Adipose tissue (tissue), 3 donors: Measurements from ENCODE around the gene RHAG. TPM values are rescaled to one million over a fixed set of nuclear protein-coding genes. Genes with fewer than 3 reads are reported as not detected.
"Not testable (repeated sequence)": the region's sequence is repeated elsewhere in the genome, so short reads cannot be mapped to it uniquely, and the experiment has no call there.

Experiments used
- H3K27ac ChIP-seq: one replicate; pipeline ENCODE4 v1.5.1; 2013; ENCODE audit warnings: low read depth, low read length
- WGBS, 3 donors: extraction: QIAGEN DNeasy Blood & Tissue Kit; methylation state at CpG; one replicate each; pipeline ENCODE4 v1.1.7; 2013; 5-methylcytosine and 5-hydroxymethylcytosine counted together
- polyA plus RNA-seq, 3 donors: library from polyadenylated mRNA; stranded (reverse); fragments of 200-250 nt; gene quantifications; one replicate each; pipeline ENCODE4 v1.2.3, GENCODE V29; 2013
- donor health status: healthy with polysubstance abuse.
- donor health status: Bipolar disorder and iron deficiency.
- donor health status: healthy.

The RHAG gene
- under 1 TPM; 0.03 to 0.22 (median 0.04) TPM for polyA plus RNA-seq

DNA sequence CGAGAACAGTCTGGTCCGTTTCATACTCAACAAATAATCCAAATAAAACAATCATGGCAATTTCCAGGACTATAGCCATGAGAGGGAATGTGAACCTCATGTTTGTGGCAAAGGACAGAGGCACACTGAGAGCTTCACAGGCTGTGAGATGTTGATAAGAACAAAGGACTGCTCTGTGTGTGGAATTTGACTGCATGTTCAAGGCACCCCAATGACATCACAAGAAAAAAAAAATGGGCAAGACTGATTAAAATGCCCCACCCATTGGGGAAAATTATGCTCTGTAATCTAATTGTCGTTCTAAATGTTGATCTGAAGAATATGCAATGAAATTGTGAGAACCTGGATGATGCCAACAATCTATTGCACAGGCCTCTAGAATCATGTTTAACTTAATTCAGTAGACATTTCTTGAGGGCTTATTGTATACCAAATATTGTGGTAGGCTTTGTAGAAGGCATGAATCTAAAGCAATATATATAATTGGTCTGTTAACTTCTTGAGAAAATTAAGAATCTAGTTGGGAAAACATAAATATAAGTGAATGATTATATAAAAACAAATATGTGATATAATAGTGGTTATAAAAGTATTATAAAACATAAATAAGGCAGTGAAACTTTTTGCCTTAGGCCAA lies at the start of gene RHAG:
Gene RHAG, minus strand, starts transcription at position 127 of the 637 bp plus-strand sequence. Its CDS starts 27 bp downstream, at position 100.
- H3K27ac ChIP-seq = no peak within 1 kb of the TSS

DNA sequence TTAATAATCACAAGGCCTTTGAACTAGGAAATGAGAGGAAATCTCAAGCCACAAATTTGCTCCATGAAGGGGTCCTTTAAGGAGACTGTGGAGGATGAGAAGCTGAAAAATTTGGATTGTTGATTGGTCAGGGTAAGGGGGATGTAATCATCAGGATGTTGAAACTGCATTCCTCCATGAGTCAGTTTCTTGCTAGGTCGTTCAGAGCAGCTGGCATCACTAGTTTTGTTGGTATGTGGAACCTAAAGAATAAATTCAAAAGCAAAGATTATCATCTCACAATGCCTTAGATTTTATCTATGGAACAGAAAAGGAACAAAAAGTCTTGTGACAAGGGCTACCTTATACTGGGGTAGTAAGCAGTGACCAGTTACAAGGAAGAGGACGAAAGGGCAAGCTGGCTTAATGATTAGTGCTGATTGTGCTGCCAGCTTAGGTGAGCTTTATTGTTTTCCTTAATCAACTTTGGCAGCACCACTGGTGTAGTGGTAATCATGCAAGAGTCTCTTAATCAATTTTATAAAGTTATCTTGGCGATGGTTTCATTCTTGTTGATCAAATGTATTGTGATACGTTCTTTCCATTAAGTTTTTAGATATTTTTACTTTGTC lies 40.1 kb upstream of the RHAG start:
- WGBS, 3 donors = 55 to 69% (median 67%) methylated on average over 4 of the region's 4 CpGs
- no peak overlapping the region for H3K27ac ChIP-seq

More for the DNA sequence above, at the start of gene RHAG:
- 68 to 77% (median 75%) methylated on average over 3 of the region's 3 CpGs for WGBS, 3 donors

DNA sequence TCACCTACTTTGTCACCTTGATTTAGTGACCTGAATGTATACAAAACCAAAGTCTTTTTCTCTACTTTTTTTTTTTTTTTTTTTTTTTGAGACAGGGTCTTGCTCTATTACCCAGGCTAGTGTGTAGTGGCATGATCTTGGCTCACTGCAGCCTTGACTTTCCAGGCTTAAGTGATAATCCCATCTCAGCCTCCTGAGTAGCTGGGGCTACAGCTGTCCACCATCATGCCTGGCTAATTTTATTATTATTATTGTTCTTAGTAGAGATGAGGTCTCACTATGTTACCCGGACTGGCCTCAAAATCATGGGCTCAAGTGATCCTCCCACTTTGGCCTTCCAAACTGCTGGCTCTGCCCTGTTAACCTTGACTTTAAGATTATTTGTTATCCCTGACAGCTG lies 39.2 kb upstream of the RHAG start:
- no peak overlapping the region for H3K27ac ChIP-seq
- 74 to 82% (median 75%) methylated on average over 1 of the region's 1 CpG for WGBS, 3 donors

DNA sequence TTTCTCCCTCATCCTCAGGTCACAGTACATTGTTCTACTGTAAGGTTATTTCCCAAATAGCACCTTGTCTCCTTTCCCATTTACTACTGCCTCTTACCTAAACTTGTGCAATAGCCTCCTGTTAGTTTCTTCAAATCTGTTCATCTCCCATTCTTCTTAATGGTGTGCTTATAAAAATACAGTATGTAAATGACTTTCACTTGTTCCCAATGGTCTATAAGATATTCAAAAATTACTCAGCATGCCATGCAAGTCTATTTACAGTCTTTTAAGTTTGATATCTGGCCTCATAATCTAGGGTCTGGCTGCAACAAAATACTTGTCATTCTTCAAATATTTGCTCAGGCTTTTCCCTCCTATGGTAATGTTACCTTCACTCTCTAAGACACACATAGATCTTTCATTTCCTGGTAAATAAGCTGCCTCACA lies 31.5 kb upstream of the RHAG start:
- H3K27ac ChIP-seq = no peak overlapping the region

DNA sequence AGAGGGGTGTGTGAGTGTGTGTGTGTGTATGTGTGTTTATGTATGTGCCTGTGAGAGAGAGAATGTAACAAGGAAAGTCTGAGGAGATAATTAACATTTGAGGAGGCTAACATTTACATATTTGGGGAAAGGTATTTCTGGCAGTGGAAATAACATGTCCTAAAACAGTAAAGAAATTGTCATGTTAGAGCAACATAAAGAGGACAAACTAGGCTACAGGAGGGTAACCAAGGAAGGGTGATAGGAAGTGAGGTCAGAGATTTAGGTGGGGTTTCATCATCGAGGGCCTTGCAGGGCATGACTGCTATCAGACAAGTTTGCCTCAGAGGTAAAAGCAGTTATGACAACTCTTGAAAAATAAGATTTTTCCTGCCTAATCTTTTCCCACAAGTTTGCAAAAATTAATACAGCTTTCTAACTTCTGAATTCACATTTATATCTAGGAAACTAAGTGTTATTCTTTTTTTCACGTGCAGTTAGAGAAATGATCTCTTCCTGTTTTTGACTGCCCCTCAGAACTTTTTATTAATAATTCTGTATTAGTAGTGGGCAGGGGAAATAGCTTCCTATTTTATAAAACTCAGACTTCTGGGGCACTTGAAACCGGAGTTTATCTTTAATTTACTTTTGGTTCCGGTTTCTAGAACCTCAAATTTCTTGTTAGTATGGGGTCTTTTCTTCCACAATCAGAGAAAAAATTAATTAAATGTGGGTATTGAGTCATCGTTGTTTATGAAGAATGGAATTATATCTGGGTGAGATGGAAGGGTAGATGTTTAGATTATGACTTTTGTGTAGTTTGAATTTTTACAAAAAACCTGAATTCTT lies 30.5 kb upstream of the RHAG start:
- 32 to 65% (median 40%) methylated on average over 5 of the region's 5 CpGs for WGBS, 3 donors

DNA sequence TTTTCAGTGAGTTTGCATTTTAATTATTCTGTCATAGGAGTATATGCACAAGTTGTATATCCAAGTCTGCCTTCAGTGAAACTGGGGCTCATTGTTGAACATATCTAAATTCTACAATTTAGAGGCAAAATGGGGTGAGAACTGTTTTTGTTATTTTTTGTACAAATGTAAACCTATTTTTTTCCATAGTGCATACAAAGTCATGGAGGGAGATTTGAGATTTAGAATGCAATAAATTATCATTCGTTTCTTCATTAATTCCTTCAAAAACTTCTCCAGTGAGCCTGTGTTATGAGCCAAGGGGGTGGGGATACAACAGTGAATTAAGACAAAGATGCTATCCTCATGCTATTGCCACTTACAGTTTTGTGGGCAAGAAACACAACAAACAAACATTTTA lies 29.8 kb upstream of the RHAG start:
- 67 to 72% (median 67%) methylated on average over 1 of the region's 1 CpG for WGBS, 3 donors
- no peak overlapping the region for H3K27ac ChIP-seq

More for the DNA sequence above, 30.5 kb upstream of the RHAG start:
- H3K27ac ChIP-seq = no peak overlapping the region

DNA sequence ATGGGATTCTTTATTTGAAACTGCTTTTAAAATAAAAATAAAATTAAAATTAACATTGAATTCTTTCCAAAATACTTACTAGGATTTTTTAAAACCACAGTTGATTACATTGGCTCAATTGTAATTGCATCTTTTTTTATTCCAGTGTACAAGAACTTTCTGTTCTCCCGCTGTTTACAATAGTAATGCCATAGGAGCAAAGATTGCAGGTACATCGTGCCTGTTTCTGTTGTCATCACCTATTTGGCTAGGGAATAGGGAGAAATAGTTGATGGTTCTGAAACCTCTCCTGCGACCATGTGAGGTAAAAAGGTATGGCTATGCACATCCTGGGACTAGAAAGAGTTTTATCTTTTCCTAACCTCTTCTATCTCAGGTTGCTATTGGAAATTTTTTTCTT lies 28.2 kb upstream of the RHAG start:
- WGBS, 3 donors = 76 to 86% (median 79%) methylated on average over 3 of the region's 3 CpGs
- H3K27ac ChIP-seq = no peak overlapping the region

DNA sequence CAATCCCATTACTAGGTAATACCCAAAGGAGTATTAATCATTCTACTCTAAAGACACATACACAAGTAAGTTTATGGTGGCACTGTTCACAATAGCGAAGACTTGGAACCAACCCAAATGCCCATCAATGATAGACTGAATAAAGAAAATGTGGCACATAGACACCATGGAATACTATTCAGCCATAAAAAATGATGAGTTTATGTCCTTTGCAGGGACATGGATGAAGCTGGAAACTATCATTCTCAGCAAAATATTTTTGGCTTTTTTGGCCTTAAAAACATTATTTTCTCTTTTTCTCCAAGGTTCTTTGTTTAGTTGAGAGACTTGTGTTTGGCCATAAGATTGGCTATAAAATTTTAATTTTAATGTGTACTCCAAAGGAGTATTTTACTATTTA lies 27.4 kb upstream of the RHAG start:
- WGBS, 3 donors = 90 to 95% (median 94%) methylated on average over 1 of the region's 1 CpG

DNA sequence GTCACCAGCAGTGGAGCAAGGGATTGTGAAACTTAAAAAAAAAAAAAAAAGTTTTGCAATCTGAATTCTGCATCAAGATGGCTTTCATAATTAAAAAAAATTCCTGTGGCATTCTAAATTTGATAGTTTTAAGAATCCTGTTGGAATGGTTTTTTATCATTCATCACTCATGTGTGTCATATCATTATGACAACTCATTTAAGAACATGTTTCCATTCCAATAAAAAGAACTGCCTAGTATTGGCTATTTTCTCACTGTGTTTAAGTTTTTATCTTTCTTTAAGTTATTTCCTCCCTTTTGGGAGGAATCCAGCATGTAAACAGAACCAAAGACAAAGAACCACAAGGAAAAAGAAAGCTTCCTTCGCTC lies 26.2 kb upstream of the RHAG start:
- 33 to 54% (median 35%) methylated on average over 1 of the region's 1 CpG for WGBS, 3 donors
- no peak overlapping the region for H3K27ac ChIP-seq

More for the DNA sequence above, 27.4 kb upstream of the RHAG start:
- H3K27ac ChIP-seq = not testable (repeated sequence)

DNA sequence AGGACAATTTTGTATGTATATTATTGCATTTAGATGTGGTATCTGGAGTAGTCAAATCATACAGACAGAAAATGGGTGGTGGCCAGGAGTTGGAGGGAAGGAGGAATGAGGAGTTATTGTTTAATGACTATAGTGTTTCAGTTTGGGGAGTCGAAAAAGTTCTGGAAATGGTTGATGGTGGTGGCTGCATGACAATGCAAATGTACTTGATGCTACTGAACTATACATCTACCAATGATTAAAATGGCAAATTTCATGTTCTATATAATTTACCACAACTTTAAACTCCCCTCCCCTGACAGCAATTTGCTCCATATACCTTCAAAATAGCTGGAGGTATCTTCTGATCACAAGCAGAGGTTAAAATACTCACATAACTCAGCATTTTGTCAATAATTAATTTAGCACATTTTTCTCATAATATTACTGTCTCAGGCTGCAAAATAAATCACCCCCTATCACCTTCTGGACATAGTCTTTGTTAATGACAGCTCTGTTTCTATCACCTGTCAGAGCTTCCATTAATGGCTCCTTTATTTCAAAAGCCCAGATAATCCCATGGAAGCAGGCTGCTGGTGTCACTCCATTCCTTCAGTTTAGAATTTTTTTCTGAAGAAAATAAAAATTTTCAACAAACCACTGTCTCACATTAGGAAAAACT lies 25.7 kb upstream of the RHAG start:
- 63 to 79% (median 72%) methylated on average over 1 of the region's 1 CpG for WGBS, 3 donors
- no peak overlapping the region for H3K27ac ChIP-seq

DNA sequence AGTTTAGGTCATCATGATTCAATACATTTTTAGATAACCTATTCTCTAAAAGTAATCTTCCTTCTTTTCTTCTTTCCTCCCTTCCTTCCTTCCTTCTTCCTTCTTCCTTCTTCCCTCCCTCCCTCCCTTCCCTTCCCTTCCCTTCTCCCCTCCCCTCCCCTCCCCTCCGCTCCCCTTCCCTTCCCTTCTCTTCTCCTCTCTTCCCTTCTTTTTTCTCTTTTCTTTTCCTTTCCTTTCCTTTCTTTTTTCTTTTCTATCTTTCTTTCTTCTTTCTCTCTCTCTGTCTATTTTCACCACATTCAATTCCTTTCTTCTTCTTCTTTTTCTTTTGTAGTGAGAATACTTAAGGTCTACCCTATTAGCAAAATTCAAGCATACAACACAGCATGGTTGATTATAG lies 17.3 kb upstream of the RHAG start:
- no peak overlapping the region for H3K27ac ChIP-seq
- 92 to 100% (median 94%) methylated on average over 1 of the region's 1 CpG for WGBS, 3 donors

DNA sequence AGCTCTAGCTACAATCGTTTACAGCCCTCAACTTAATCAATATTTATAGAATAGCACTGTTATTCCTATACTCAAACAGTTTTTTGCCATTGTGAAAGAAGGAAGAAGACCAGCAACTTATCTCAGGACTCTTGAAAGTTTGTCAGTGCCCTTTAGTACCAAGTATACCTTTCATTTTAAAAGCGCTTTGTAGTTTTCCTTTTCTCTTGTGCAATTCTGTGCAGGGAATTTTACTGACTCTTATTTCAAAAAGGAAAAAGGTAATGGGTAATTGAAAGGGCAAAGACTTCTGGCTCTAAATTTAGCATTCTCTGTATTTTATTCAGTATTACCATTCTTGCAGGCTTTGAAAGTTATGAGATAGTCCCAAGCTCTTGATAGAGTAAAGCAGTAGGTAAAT lies 16.8 kb upstream of the RHAG start:
- H3K27ac ChIP-seq = no peak overlapping the region
- 65 to 83% (median 80%) methylated on average over 2 of the region's 2 CpGs for WGBS, 3 donors

DNA sequence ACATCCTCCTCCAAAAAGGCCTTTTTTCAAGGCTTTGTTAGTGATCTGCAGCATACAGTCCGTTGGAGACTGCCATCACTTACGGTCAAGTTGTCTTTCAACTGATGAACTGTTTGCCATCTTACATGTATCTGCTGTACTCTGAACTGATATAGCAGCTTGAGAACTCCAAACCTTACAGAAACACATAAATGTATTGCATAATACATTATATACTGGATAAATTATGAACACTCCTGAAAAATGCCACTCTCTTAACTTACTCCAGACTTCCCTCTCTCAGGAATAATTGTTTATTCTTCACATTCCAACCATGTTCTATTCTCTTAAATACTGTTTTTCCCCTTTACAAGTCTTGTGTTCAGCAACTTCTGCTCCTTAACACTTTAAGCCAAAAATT lies 14.6 kb upstream of the RHAG start:
- WGBS, 3 donors = 62 to 78% (median 67%) methylated on average over 2 of the region's 2 CpGs
- H3K27ac ChIP-seq = no peak overlapping the region

DNA sequence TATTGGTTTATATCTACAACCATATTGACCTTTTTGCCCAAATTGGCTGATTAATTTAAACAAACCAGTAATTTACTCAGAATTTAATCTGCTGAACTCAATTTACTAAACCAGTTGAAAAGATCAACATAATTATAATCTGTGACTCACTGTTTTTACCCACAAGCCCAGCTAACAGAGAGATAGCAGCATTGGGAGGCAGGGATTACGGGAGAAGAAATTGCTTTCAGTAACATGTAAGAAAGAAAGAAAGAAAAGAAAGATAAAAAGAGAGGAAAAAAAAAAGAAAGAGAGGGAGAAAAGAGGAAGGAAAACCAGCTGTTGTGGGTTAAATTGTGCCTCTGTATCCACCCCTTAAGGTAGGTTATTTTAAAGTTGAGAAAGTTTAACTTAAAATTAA lies 13.3 kb upstream of the RHAG start:
- 63 to 82% (median 66%) methylated on average over 1 of the region's 1 CpG for WGBS, 3 donors
- no peak overlapping the region for H3K27ac ChIP-seq

DNA sequence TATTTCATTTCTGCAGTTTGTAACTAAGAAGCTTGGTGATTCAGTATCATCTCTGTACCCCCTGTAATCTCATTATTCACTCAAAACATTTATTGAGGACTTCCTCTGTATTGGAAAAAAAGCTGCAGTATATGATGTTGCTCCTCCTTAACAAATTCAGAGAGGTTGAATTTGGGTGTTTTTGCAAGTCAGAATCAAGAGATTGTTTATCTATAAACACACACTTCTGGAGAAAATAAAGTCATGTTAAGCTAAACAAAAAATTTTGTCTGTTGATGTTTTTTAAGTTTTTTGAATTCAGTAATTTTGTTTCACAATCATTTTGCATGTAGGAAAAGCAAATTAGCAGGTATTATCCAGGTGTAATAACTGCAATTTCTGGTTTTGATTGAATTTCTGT lies 11.4 kb upstream of the RHAG start:
- H3K27ac ChIP-seq = no peak overlapping the region

DNA sequence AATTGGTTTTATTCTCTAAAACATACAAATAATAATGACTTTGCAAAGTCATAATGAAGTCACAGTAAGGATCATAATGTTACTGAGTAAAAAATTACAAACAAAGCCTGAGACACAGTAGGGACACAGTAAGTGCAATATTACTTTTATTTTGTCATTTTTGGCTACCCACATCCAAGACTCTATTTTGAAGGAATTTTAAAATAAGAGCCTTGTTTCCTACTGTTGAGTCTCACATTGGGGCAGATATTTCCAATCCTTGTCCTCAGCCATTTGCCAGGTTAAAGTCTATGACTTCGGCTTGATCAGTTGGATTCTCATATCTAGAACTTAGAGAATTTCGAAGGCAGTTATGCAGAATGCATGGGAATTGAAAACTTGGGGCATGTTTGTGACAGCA lies 10.8 kb upstream of the RHAG start:
- H3K27ac ChIP-seq = no peak overlapping the region
- 85 to 90% (median 86%) methylated on average over 2 of the region's 2 CpGs for WGBS, 3 donors

DNA sequence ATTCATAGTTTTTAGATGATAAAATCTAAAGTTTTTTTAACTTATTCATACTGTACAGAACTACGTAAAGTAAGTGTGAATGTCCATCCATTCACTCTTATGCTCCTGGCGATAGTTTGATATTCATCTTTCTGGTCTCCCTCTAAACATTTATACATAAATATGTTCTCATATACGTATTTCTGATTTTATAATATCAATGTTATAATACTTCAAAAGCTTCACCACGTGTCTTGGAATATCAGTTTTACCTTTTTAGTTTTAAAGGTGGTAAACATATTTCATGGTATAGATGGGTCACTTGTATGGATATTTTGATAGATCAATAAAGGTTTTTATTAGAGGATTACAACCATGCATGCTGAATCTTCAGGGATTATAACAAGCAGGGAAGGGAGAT lies 10.3 kb upstream of the RHAG start:
- H3K27ac ChIP-seq = no peak overlapping the region
- WGBS, 3 donors = 64 to 83% (median 77%) methylated on average over 4 of the region's 4 CpGs

DNA sequence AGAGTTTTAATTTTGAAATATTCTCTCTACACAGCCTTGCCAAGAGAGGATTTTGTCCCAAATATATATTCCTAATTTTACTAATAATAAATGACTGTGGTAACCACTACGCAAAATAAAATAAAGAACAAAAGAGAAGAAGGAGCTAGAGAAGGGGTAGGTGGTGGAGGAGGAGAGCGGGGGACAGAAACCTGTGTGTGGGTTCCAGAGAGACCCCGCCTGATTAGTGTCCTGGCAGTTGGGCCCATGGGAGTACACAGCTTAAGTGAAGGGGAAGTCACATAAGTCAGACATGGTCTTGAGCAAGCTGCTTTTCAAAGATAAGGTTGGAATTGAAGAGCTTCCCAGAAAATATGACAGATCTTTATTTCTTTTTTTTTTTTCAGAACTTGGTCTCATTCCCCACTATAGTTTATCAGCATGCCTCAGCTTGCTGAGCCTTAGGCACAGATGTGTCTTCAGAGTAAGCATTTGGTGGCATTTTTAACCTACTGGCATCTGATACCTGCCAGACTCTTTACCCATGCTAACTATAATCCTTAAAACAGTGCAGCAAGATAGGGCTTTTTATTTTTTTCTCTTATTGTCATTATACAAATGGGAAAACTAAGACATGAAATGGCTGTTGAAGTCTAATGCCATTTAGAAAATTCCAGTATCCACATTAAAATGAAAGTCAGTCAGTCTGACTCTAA lies 9.6 kb upstream of the RHAG start:
- WGBS, 3 donors = 56 to 87% (median 64%) methylated on average over 3 of the region's 3 CpGs

DNA sequence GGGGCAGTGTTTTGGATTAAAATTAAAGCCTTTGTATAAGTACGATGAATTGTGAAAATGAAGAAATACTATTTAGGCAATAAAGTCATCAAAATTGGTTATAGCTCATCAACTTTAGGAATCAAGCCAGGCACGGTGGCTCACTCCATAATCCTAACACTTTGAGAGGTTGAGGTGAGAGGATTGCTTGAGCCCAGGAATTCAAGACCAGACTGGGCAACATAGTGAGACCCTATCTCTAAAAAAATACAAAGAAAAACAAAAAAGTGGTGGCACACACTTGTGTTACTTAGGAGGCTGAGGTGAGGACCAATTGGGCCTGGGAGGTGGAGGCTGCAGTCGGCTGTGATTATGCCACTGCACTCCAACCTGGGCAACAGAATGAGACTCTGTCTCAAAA lies 8.5 kb upstream of the RHAG start:
- WGBS, 3 donors = 74 to 87% (median 75%) methylated on average over 3 of the region's 3 CpGs
- H3K27ac ChIP-seq = no peak overlapping the region

More for the DNA sequence above, 9.6 kb upstream of the RHAG start:
- H3K27ac ChIP-seq = no peak overlapping the region
